Aorta (tissue), 5 donors: ENCODE data around the gene CD53. TPM values are rescaled to one million over a fixed set of nuclear protein-coding genes. Genes with fewer than 3 reads are reported as not detected.

ENCODE experiments used
- ATAC-seq: fragments of 200-7000 bp; cut with Tn5 transposase; one replicate; pipeline ENCODE4 v1.9.1; 2022; ENCODE audit warnings: moderate library complexity; ENCODE audit not compliant: low FRiP score
- DNase-seq, 2 donors: peaks; one replicate each; pipeline ENCODE4 v3.0.0-alpha.2; 2020
- H3K27ac ChIP-seq, 2 donors: one replicate each; pipeline ENCODE4 v1.5.1; 2013; ENCODE audit warnings: low read length in 2 of 2, mild to moderate bottlenecking in 2 of 2, moderate library complexity in 2 of 2, control low read depth in 1 of 2, inconsistent platforms in 1 of 2, low read depth in 1 of 2
- H3K27me3 ChIP-seq, 2 donors: one replicate each; pipeline ENCODE4 v1.6.1; 2013; ENCODE audit warnings: control low read depth in 1 of 2, low read length in 1 of 2, mild to moderate bottlenecking in 1 of 2, moderate library complexity in 1 of 2; ENCODE audit not compliant: insufficient read depth in 2 of 2, control insufficient read depth in 1 of 2
- H3K36me3 ChIP-seq, 2 donors: one replicate each; pipeline ENCODE4 v1.6.1; 2013; ENCODE audit warnings: control low read depth in 1 of 2, low read length in 1 of 2, mild to moderate bottlenecking in 1 of 2; ENCODE audit not compliant: insufficient read depth in 2 of 2, control insufficient read depth in 1 of 2
- H3K4me1 ChIP-seq, 2 donors: one replicate each; pipeline ENCODE4 v1.6.1; 2013; ENCODE audit warnings: low read length in 2 of 2, control low read depth in 1 of 2, mild to moderate bottlenecking in 1 of 2, moderate library complexity in 1 of 2; ENCODE audit not compliant: insufficient read depth in 2 of 2, control insufficient read depth in 1 of 2
- H3K4me3 ChIP-seq, 2 donors: one replicate each; pipeline ENCODE4 v1.5.1; 2013; ENCODE audit warnings: low read length in 2 of 2, control low read depth in 1 of 2, mild to moderate bottlenecking in 1 of 2
- H3K9me3 ChIP-seq: one replicate; pipeline ENCODE4 v1.6.1; 2013; ENCODE audit warnings: mild to moderate bottlenecking, low read length; ENCODE audit not compliant: control insufficient read depth
- WGBS, 2 donors: extraction: QIAGEN DNeasy Blood & Tissue Kit; methylation state at CpG; one replicate each; pipeline ENCODE4 v1.1.7; 2013; 5-methylcytosine and 5-hydroxymethylcytosine counted together
- intact Hi-C, 2 donors: fragments of 100-400 bp; cut with DNase I; formaldehyde crosslinking; loops; one replicate each; pipeline versions ENCODE4 v1.14.2 to v1.15.0; 2022
- polyA plus RNA-seq, 2 donors: library from polyadenylated mRNA; stranded (reverse); fragments of 200-250 nt; gene quantifications; one replicate each; pipeline ENCODE4 v1.2.3, GENCODE V29; 2013
- total RNA-seq, 2 donors: library from RNA; stranded (reverse); fragmentation: NEBNext Ultra II Directional; extraction: Animal tissue kit (Norgen Biotek cat#: 25700); gene quantifications; one replicate each; pipeline ENCODE4 v1.2.1, GENCODE V29; 2021
- donor health status: healthy with polysubstance abuse.
- donor health status: Bipolar disorder and iron deficiency.
- donor health status: DM: no; HTN: no; CAD: no.
- donor health status: DM: no; HTN: no; CAD: no.
- donor health status: DM: yes; HTN: yes; CAD: no.

Gene CD53
- total and polyA plus RNA-seq, 4 donors = 8.0 to 50.7 (median 43.8) TPM

DNA sequence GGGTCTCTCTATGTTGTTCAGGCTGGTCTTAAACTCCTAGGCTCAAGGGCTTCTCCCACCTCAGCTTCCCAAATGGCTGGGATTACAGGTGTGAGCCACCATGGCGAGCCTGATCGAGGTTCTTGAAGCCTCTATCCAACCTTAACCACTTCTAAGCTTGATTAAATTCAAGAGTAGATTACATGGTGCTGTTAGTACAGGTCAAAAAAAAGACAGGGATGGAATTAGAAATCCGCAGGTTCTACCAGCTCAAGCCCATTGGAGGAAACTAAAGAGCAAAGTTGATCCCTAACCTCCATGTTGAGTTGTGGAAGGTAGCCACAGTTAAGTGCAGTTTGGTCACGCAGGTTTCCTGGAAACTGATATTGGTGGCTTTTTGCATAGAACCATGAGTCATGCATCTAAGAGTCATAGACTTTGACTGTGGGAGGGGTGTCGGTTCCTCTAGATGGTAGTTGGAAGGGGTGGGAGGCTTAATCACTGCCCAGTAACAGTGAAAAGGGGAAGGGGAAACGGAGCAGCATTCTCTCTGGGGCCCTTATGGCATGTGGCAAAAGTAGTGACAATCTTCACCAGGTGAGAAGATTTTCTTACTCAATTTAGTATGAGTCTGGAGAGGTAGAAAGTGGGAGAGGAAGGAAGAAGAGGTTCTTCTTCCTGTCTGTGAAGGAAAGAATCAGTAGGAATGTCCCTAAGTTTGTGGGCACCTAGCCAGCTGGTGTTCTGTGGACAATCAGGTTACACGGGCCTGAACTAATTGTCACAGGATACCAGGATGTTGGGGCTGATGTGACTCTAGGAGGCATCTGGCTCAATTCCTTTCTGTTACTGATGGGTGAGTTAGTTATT is 7.0 kb downstream of the CD53 start:
- Histone ChIP-seq H3K36me3 (no peaks in the 10 kb centered on the region), H3K9me3 (peaks cover 2% of the 10 kb centered on the region), H3K27ac (no peak overlapping the region), H3K4me3 (no peak overlapping the region), H3K4me1 (no peaks in the 10 kb centered on the region), H3K27me3 (no peaks in the 10 kb centered on the region)
- DNase-seq = no peak
- intact Hi-C loops = no loop called here
- ATAC-seq = no peak
- 41 to 45% methylated on average over 7 of the region's 7 CpGs for WGBS, 2 donors

DNA sequence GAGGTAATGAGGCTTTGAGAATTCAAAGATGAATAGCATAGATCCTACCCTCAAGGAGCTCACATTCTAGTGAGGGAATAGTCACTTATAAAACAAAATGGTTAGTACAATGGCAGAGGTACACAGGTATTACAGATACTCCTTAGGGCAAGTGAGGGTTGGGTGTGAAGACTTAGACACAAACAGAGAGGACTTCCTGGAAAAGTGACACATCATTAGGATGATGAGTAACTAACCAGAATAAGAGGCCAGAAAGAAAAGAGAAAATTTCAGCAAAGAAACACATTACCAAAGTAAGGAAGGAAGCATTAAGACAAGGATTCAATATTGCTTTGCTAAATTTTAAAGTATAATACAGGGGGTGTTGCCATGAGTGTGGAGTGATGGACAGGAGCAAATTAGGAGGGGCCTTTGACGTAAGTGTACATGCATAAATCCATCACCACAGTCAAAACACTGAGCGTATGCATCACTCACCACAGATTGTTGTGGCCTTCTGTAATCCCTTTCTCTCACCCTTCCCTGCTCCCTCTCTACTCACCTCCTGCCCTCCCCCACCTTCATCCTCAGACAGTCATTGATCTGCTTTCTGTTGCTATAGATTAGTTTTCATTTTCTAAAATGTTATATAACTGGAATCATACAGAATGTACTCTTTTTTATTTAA is 7.9 kb downstream of the CD53 start:
- Histone ChIP-seq H3K4me3 (no peak overlapping the region), H3K9me3 (peaks cover 2% of the 10 kb centered on the region), H3K4me1 (no peaks in the 10 kb centered on the region), H3K27me3 (no peaks in the 10 kb centered on the region), H3K36me3 (no peaks in the 10 kb centered on the region), H3K27ac (no peak overlapping the region)
- intact Hi-C loops = no loop called here
- ATAC-seq (no peak), DNase-seq (no peak)
- 24 to 46% methylated on average over 2 of the region's 2 CpGs for WGBS, 2 donors

DNA sequence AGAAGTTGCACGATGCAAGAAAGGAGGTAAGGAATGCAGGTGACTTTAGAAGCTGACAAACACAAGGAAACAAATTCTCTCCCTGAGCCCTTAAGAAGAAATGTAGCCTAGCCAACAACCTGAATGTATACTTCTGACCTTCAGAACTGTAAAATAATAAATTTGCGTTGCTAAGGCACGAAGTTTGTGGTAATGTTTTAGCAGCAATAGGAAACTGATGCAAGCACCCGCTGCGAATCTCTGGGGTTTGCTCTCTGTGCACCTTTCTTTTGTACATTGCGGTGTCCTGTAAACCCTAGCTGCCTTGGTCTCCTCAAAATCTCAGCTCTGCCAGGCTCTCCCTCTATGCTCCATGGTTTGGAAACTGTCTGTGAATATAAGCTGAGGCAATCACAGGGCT is 15.1 kb downstream of the CD53 start:
- intact Hi-C loops = no loop called here
- Histone ChIP-seq H3K27ac (no peak overlapping the region), H3K4me3 (no peak overlapping the region), H3K36me3 (no peaks in the 10 kb centered on the region), H3K4me1 (no peaks in the 10 kb centered on the region), H3K9me3 (peaks cover 2% of the 10 kb centered on the region), H3K27me3 (no peaks in the 10 kb centered on the region)
- no peak for ATAC-seq
- WGBS, 2 donors = 82 to 83% methylated on average over 6 of the region's 6 CpGs
- DNase-seq = no peak

DNA sequence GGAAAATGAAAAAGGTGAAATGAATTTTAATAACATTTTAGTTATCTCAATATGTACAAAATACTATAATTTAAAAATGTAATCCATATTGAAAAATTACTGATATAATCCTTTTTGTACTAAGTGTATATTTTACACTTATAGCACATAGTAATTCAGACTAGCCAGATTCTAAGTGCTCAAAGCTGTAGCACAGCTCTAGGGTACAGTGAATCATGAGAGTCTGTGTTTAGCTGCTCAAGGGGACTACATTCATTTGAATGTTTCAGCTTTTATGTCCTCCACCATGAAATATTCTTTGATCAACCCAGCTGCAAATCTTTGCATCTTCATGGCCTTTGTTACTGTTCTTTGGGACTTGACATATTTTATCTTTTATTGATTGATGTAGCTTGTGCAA is 15.7 kb downstream of the CD53 start:
- Histone ChIP-seq H3K4me3 (no peak overlapping the region), H3K27ac (no peak overlapping the region), H3K36me3 (no peaks in the 10 kb centered on the region), H3K4me1 (no peaks in the 10 kb centered on the region), H3K27me3 (no peaks in the 10 kb centered on the region), H3K9me3 (peaks cover 2% of the 10 kb centered on the region)
- no peak for DNase-seq
- ATAC-seq = no peak
- intact Hi-C loops = no loop called here

DNA sequence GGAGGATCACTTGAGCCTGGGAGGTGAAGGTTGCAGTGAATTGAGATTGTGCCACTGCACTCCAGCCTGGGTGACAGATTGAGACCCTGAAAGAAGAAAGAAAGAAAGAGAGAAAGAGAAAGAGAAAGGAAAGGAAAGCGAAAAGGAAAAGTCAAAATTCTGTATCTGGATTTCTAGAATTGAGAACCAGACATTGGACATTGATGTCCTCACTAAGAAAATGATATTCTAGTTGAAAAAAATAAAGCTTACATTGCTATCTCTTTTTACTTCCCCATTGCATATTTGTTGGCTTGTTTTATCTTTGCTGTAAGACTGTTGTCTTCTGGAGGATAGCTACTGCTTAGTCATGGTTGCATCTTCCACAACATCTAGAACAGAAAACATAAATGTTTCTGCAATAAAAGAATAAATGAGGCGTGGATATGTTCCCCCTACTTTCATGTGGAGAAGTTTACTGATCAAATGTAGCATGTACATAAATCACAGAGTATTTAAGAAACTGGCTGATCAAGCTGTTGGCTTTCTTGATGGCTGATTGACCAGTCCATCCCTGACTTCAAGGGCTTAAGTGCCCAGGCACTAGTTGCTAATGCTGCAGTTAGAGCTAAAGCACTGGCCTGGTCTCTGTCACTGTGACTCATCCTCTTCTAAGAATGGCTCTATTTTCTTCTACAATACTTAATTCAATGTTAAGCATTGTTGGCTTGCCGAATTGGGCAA is 17.7 kb downstream of the CD53 start:
- Histone ChIP-seq H3K27ac (no peak overlapping the region), H3K36me3 (no peaks in the 10 kb centered on the region), H3K9me3 (peaks cover 2% of the 10 kb centered on the region), H3K27me3 (no peaks in the 10 kb centered on the region), H3K4me3 (no peak overlapping the region), H3K4me1 (no peaks in the 10 kb centered on the region)
- intact Hi-C loops = no loop called here
- ATAC-seq (no peak), DNase-seq (no peak)
- WGBS, 2 donors = 67 to 68% methylated on average over 3 of the region's 3 CpGs

DNA sequence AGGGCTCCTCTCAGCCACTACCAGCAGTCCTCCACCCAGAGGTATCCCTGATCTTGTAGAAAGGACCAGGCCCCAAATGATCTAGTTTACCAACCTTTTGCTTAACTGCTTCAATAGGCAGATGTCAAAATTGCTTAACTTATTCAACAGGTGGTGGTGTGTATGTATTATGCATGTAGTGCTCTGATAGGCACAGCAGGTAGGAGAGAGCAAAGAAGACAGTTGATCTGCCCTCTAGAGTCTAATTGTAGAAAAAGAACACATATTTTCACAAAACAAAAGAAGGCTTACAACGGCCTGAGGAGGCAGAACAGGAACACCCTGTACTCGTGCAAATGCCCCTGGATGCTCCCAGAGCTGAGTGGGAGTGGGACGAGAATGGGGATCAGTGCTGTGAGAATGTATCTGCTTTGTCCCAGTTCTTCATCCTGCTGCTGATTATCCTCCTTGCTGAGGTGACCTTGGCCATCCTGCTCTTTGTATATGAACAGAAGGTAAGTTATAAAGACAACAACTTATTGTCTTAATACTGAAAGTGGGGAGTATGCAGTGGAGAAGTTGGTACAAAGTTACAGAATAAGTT is 21.1 kb downstream of the CD53 start:
- H3K36me3 ChIP-seq = no peaks in the 10 kb centered on the region
- 40 to 43% methylated on average over 3 of the region's 3 CpGs for WGBS, 2 donors

DNA sequence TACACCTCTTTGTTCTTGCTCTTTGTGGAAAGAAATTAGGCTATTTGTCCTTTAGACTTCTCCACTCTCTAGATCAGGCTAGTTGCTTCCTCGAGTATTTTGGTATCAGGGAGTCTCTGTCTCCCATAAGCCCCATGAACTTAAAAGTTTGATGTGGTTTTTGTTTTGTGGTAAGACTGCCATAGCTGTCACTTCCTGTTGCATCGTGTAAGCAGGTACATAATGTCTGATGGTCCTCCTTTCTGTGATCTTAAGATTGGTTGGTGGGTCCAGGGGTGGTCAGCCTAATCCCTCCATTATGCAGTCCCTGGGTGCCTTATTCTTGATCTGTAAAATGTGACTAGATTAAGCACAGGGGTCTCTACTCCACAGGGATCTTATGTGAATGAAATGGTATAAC is 23.1 kb downstream of the CD53 start:
- 55 to 57% methylated on average over 2 of the region's 2 CpGs for WGBS, 2 donors
- ATAC-seq = no peak
- Histone ChIP-seq H3K36me3 (no peaks in the 10 kb centered on the region), H3K4me1 (no peaks in the 10 kb centered on the region), H3K27ac (no peak overlapping the region), H3K27me3 (no peaks in the 10 kb centered on the region), H3K4me3 (no peak overlapping the region), H3K9me3 (peaks cover 2% of the 10 kb centered on the region)
- intact Hi-C loops = no loop called here
- DNase-seq = no peak

More for the DNA sequence above, 21.1 kb downstream of the CD53 start:
- H3K4me1 ChIP-seq = no peaks in the 10 kb centered on the region
- no peak overlapping the region for H3K27ac ChIP-seq
- DNase-seq (no peak), ATAC-seq (no peak)
- no peaks in the 10 kb centered on the region for H3K27me3 ChIP-seq
- peaks cover 2% of the 10 kb centered on the region for H3K9me3 ChIP-seq
- H3K4me3 ChIP-seq = no peak overlapping the region
- intact Hi-C loops = no loop called here

DNA sequence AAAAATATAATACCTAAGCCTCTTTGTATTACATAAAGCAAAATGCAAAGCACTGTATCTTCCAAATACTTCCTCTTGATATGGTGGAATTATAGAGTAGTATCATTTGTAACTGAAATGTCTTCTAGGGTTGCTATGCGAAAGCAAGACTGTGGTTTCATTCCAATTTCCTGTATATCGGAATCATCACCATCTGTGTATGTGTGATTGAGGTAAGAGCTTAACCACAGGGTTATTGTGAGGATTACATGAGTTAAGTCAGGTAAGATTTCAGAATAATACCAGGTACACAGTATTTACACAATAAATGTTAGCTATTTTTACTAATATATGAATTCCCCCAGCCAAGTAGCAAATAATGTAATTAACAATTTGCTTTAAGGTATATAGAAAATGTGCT is 24.7 kb downstream of the CD53 start:
- ATAC-seq (no peak), DNase-seq (no peak)
- H3K4me1 ChIP-seq = no peaks in the 10 kb centered on the region
- WGBS, 2 donors = 83 to 91% methylated on average over 2 of the region's 2 CpGs
- no peaks in the 10 kb centered on the region for H3K36me3 ChIP-seq
- intact Hi-C loops = no loop called here
- no peaks in the 10 kb centered on the region for H3K27me3 ChIP-seq
- H3K4me3 ChIP-seq = no peak overlapping the region
- peaks cover 2% of the 10 kb centered on the region for H3K9me3 ChIP-seq
- H3K27ac ChIP-seq = no peak overlapping the region
